Neuronal stem cell (in vitro differentiated cells): Measurements from ENCODE around the gene NDST1.

Experiments
- DNase-seq: peaks from one replicate; pipeline ENCODE4 v3.0.0-alpha.2; 2013; ENCODE audit warnings: low spot score
- H2AFZ ChIP-seq: one replicate; pipeline ENCODE4 v1.6.1; 2013; ENCODE audit warnings: mild to moderate bottlenecking, low read length, inconsistent platforms
- H2AK5ac ChIP-seq: 2 replicates; pipeline ENCODE4 v1.6.1; 2013; ENCODE audit warnings: low read depth, mild to moderate bottlenecking, inconsistent platforms, low read length, moderate library complexity, mixed read lengths
- H2BK120ac ChIP-seq: 2 replicates; pipeline ENCODE4 v1.6.1; 2013; ENCODE audit warnings: low read depth, mild to moderate bottlenecking, inconsistent platforms, low read length, moderate library complexity, mixed read lengths
- H2BK12ac ChIP-seq: one replicate; pipeline ENCODE4 v1.6.1; 2013; ENCODE audit warnings: low read length, inconsistent platforms
- H2BK15ac ChIP-seq: 2 replicates; pipeline ENCODE4 v1.6.1; 2013; ENCODE audit warnings: mild to moderate bottlenecking, low read length, inconsistent platforms, mixed read lengths
- H2BK5ac ChIP-seq: one replicate; pipeline ENCODE4 v1.6.1; 2013; ENCODE audit warnings: inconsistent platforms, mild to moderate bottlenecking, low read length, moderate library complexity
- H3K14ac ChIP-seq: one replicate; pipeline ENCODE4 v1.6.1; 2013; ENCODE audit warnings: low read length, inconsistent platforms
- H3K18ac ChIP-seq: 2 replicates; pipeline ENCODE4 v1.6.1; 2013; ENCODE audit warnings: low read length, inconsistent platforms
- H3K23ac ChIP-seq: 2 replicates; pipeline ENCODE4 v1.6.1; 2013; ENCODE audit warnings: low read depth, mild to moderate bottlenecking, mixed read lengths, low read length, inconsistent platforms; ENCODE audit not compliant: poor library complexity
- H3K27ac ChIP-seq: replicated peaks from 3 replicates; pipeline ENCODE4 v1.5.1; 2013; ENCODE audit warnings: low read length, inconsistent platforms
- H3K27me3 ChIP-seq, 3 experiments: 2 replicates each; pipeline ENCODE4 v1.6.1; 2013; ENCODE audit warnings: low read length in 3 of 3, mild to moderate bottlenecking in 2 of 3, inconsistent platforms in 1 of 3, low read depth in 1 of 3, mixed read lengths in 1 of 3, moderate library complexity in 1 of 3; ENCODE audit not compliant: control insufficient read depth in 3 of 3, insufficient read depth in 3 of 3
- H3K36me3 ChIP-seq, 2 donors: replicated peaks in 1 of 2; 2 replicates each; pipeline ENCODE4 v1.6.1; 2013; ENCODE audit warnings: low read length in 2 of 2; ENCODE audit not compliant: control insufficient read depth in 2 of 2, insufficient read depth in 2 of 2
- H3K4ac ChIP-seq: 2 replicates; pipeline ENCODE4 v1.6.1; 2013; ENCODE audit warnings: inconsistent platforms, mild to moderate bottlenecking, low read length, moderate library complexity
- H3K4me1 ChIP-seq, 2 donors: 1 replicate in 1 of 2; 2 replicates in 1 of 2; pipeline ENCODE4 v1.6.1; 2013; ENCODE audit warnings: low read length in 2 of 2, low read depth in 1 of 2; ENCODE audit not compliant: control insufficient read depth in 2 of 2, insufficient read depth in 1 of 2
- H3K4me2 ChIP-seq: one replicate; pipeline ENCODE4 v1.6.1; 2013; ENCODE audit warnings: mild to moderate bottlenecking, low read length, inconsistent platforms; ENCODE audit not compliant: insufficient read depth, poor library complexity, severe bottlenecking
- H3K4me3 ChIP-seq, 2 donors: 2 replicates each; pipeline ENCODE4 v1.5.1; 2013; ENCODE audit warnings: low read length in 2 of 2, mild to moderate bottlenecking in 2 of 2, inconsistent platforms in 1 of 2, moderate library complexity in 1 of 2
- H3K79me1 ChIP-seq: one replicate; pipeline ENCODE4 v1.6.1; 2013; ENCODE audit warnings: low read depth, mild to moderate bottlenecking, inconsistent platforms, low read length, moderate library complexity
- H3K9ac ChIP-seq: one replicate; pipeline ENCODE4 v1.6.1; 2013; ENCODE audit warnings: mild to moderate bottlenecking, low read depth, low read length, inconsistent platforms; ENCODE audit not compliant: poor library complexity
- H3K9me3 ChIP-seq, 2 donors: replicated peaks in 1 of 2; 2 replicates each; pipeline versions ENCODE3 to v1.6.1; 2013; ENCODE audit warnings: low read length in 2 of 2, mild to moderate bottlenecking in 2 of 2, inconsistent platforms in 1 of 2, low read depth in 1 of 2, mixed read lengths in 1 of 2, moderate library complexity in 1 of 2; ENCODE audit not compliant: control insufficient read depth in 2 of 2, insufficient read depth in 1 of 2
- H4K8ac ChIP-seq: one replicate; pipeline ENCODE4 v1.6.1; 2013; ENCODE audit warnings: low read depth, mild to moderate bottlenecking, inconsistent platforms, low read length, moderate library complexity
- H4K91ac ChIP-seq: one replicate; pipeline ENCODE4 v1.6.1; 2013; ENCODE audit warnings: low read length, low read depth, mild to moderate bottlenecking, inconsistent platforms; ENCODE audit not compliant: poor library complexity
- WGBS, 2 donors: extraction: QIAGEN DNeasy Blood & Tissue Kit; methylation state at CpG; one replicate each; pipeline ENCODE4 v1.1.7; 2013; ENCODE audit warnings: missing lambda C conversion rate in 2 of 2, mixed read lengths in 1 of 2; ENCODE audit not compliant: insufficient read length in 2 of 2, insufficient replicate concordance in 1 of 2; ENCODE audit errors: extremely low coverage in 2 of 2; 5-methylcytosine and 5-hydroxymethylcytosine counted together

NDST1 gene

GRCh38 chr5:150575745-150576448 is 68.0 kb downstream of the NDST1 start:
- Histone ChIP-seq H3K4me1 (peaks cover 0 to 2% of the 10 kb centered on the region in 2 donors), H2BK12ac (no peak overlapping the region), H3K4ac (peak overlapping the region; percentile 4), H2BK15ac (no peak overlapping the region), H4K91ac (no peak overlapping the region), H3K4me2 (no peak overlapping the region), H3K79me1 (peaks cover 1% of the 10 kb centered on the region), H3K9ac (no peak overlapping the region), H3K14ac (no peak overlapping the region), H4K8ac (no peak overlapping the region), H3K36me3 (no peaks in the 10 kb centered on the region), H3K18ac (peak overlapping the region; percentile 35), H3K27me3 (peaks cover 0 to 2% (median 0%) of the 10 kb centered on the region in 3 experiments), H2BK5ac (no peak overlapping the region), H3K4me3 (no peak overlapping the region), H2BK120ac (peak overlapping the region; percentile 91), H2AK5ac (peak overlapping the region; percentile 71), H2AFZ (no peak overlapping the region), H3K27ac (no peak overlapping the region), H3K9me3 (peaks cover 2 to 3% of the 10 kb centered on the region in 2 donors), H3K23ac (no peak overlapping the region)
- DNase-seq, result no peak
- no CpG with 5 or more reads among the region's 11 CpGs for WGBS, 2 donors

GRCh38 chr5:150576449-150576949 is 68.6 kb downstream of the NDST1 start:
- Histone ChIP-seq H3K4me2 (no peak overlapping the region), H3K14ac (no peak overlapping the region), H2BK12ac (no peak overlapping the region), H3K4me3 (no peak overlapping the region), H2AFZ (no peak overlapping the region), H3K18ac (peak overlapping the region; percentile 19), H3K4me1 (peaks cover 0 to 2% of the 10 kb centered on the region in 2 donors), H3K23ac (no peak overlapping the region), H4K91ac (no peak overlapping the region), H2AK5ac (peak overlapping the region; percentile 71), H3K79me1 (peaks cover 1% of the 10 kb centered on the region), H3K27ac (no peak overlapping the region), H3K9me3 (peaks cover 2 to 3% of the 10 kb centered on the region in 2 donors), H4K8ac (no peak overlapping the region), H3K27me3 (peaks cover 0 to 2% (median 0%) of the 10 kb centered on the region in 3 experiments), H3K36me3 (no peaks in the 10 kb centered on the region), H3K9ac (no peak overlapping the region), H2BK5ac (no peak overlapping the region), H2BK120ac (peak overlapping the region; percentile 91), H2BK15ac (no peak overlapping the region), H3K4ac (no peak overlapping the region)
- DNase-seq, result no peak
- WGBS, 2 donors, result no CpG with 5 or more reads among the region's 7 CpGs

GRCh38 chr5:150577378-150578139 is 69.6 kb downstream of the NDST1 start:
- Histone ChIP-seq H3K36me3 (no peaks in the 10 kb centered on the region), H3K18ac (no peak overlapping the region), H4K8ac (no peak overlapping the region), H2AFZ (no peak overlapping the region), H3K9ac (no peak overlapping the region), H2BK5ac (no peak overlapping the region), H4K91ac (no peak overlapping the region), H3K23ac (peak overlapping the region; percentile 71), H3K14ac (no peak overlapping the region), H3K4me3 (peak overlapping the region in 1 of 2 donors; percentile 57), H2BK120ac (no peak overlapping the region), H3K27ac (no peak overlapping the region), H3K27me3 (peaks cover 0 to 8% (median 0%) of the 10 kb centered on the region in 3 experiments), H2BK15ac (no peak overlapping the region), H3K4me1 (peaks cover 7 to 8% of the 10 kb centered on the region in 2 donors), H3K9me3 (peaks cover 2 to 3% of the 10 kb centered on the region in 2 donors), H3K4ac (no peak overlapping the region), H3K79me1 (peaks cover 1% of the 10 kb centered on the region), H2BK12ac (no peak overlapping the region), H3K4me2 (no peak overlapping the region), H2AK5ac (no peak overlapping the region)
- DNase-seq, result no peak
- WGBS, 2 donors, result no CpG with 5 or more reads among the region's 10 CpGs
